Choroid plexus epithelial cell (primary cell): Measurements from ENCODE around the gene FSTL4.
"Not testable (repeated sequence)": the region's sequence is repeated elsewhere in the genome, so short reads cannot be mapped to it uniquely, and the experiment has no call there.

Experiments used
- DNase-seq: peaks from one replicate; pipeline ENCODE4 v3.0.0-alpha.2; 2010; ENCODE audit warnings: low read depth
- H3K4me3 ChIP-seq: 2 replicates; pipeline ENCODE4 v1.5.1; 2011; ENCODE audit warnings: low read depth, mild to moderate bottlenecking, control low read depth, low read length, moderate library complexity
- CTCF ChIP-seq: conservative IDR thresholded peaks from 2 replicates; pipeline ENCODE4 v1.5.1; 2011; ENCODE audit warnings: low read depth, mild to moderate bottlenecking, control low read depth, inconsistent platforms, low read length, moderate library complexity

The FSTL4 gene

GRCh38 chr5:133451926-133452325 lies 160.4 kb downstream of the FSTL4 start:
- DNase-seq = no peak
- no peak for TF ChIP-seq CTCF
- no peak overlapping the region for H3K4me3 ChIP-seq

GRCh38 chr5:133450286-133450685 lies 162.1 kb downstream of the FSTL4 start:
- DNase-seq = no peak
- no peak overlapping the region for H3K4me3 ChIP-seq
- no peak for TF ChIP-seq CTCF

GRCh38 chr5:133449181-133449580 lies 163.2 kb downstream of the FSTL4 start:
- no peak for TF ChIP-seq CTCF
- no peak for DNase-seq
- H3K4me3 ChIP-seq = no peak overlapping the region

GRCh38 chr5:133446440-133446839 lies 165.9 kb downstream of the FSTL4 start:
- DNase-seq = no peak
- TF ChIP-seq CTCF = no peak
- H3K4me3 ChIP-seq = no peak overlapping the region

GRCh38 chr5:133445744-133446143 lies 166.6 kb downstream of the FSTL4 start:
- no peak overlapping the region for H3K4me3 ChIP-seq
- TF ChIP-seq CTCF = no peak
- DNase-seq = no peak

GRCh38 chr5:133445204-133445603 lies 167.1 kb downstream of the FSTL4 start:
- H3K4me3 ChIP-seq, DNase-seq: not testable (repeated sequence)

GRCh38 chr5:133444711-133445110 lies 167.6 kb downstream of the FSTL4 start:
- no peak for TF ChIP-seq CTCF
- no peak overlapping the region for H3K4me3 ChIP-seq
- no peak for DNase-seq

GRCh38 chr5:133441166-133441815 lies 171.1 kb downstream of the FSTL4 start:
- no peak overlapping the region for H3K4me3 ChIP-seq
- no peak for TF ChIP-seq CTCF
- no peak for DNase-seq
